SU-DHL-6 (cell line): ENCODE measurements around the gene CHRNA7.

Experiments used
- H2AFZ ChIP-seq: fragments of 200-600 bp; sonication (generic); 2 replicates; pipeline ENCODE4 v1.6.1; 2014; ENCODE audit warnings: low read depth, mild to moderate bottlenecking, moderate library complexity, mixed read lengths, antibody characterized with exemption, low read length; ENCODE audit not compliant: severe bottlenecking
- H3F3A ChIP-seq: fragments of 200-600 bp; shearing (Covaris generic); 2 replicates; pipeline ENCODE4 v1.6.0; 2016; ENCODE audit warnings: antibody characterized with exemption, mild to moderate bottlenecking; ENCODE audit not compliant: insufficient read depth
- H3K27ac ChIP-seq: fragments of 200-600 bp; sonication (generic); 2 replicates; pipeline ENCODE4 v1.5.1; 2016; ENCODE audit warnings: low read depth, mild to moderate bottlenecking, low read length, moderate library complexity, mixed read lengths
- H3K27me3 ChIP-seq: fragments of 200-600 bp; sonication (generic), shearing (Covaris generic); 2 replicates; pipeline ENCODE4 v1.6.0; 2014; ENCODE audit warnings: mild to moderate bottlenecking, low read length
- H3K36me3 ChIP-seq: fragments of 200-600 bp; sonication (generic); 2 replicates; pipeline ENCODE4 v1.6.1; 2014; ENCODE audit warnings: mild to moderate bottlenecking, low read length, mixed read lengths
- H3K4me2 ChIP-seq: fragments of 300-600, 200-600 bp; shearing (Covaris generic), sonication (generic); 2 replicates; pipeline ENCODE4 v1.6.0; 2014; ENCODE audit warnings: low read length, low read depth, mild to moderate bottlenecking; ENCODE audit not compliant: poor library complexity, severe bottlenecking
- H3K4me3 ChIP-seq: fragments of 200-600 bp; sonication (generic); 2 replicates; pipeline ENCODE4 v1.5.1; 2014; ENCODE audit warnings: antibody characterized with exemption, low read length, mild to moderate bottlenecking, mixed read lengths; ENCODE audit not compliant: insufficient read depth, poor library complexity, severe bottlenecking
- H3K79me2 ChIP-seq: fragments of 200-600 bp; sonication (generic); 2 replicates; pipeline ENCODE4 v1.6.1; 2014; ENCODE audit warnings: mild to moderate bottlenecking, low read length, moderate library complexity; ENCODE audit not compliant: insufficient read depth
- H3K9ac ChIP-seq: fragments of 200-600 bp; sonication (generic); 2 replicates; pipeline ENCODE4 v1.7.0; 2014; ENCODE audit warnings: mild to moderate bottlenecking, low read length
- H3K9me2 ChIP-seq: fragments of 200-600 bp; sonication (generic); replicated peaks from 2 replicates; pipeline ENCODE4 v1.6.1; 2014; ENCODE audit warnings: low read length; ENCODE audit not compliant: insufficient read depth
- H3K9me3 ChIP-seq: fragments of 200-600 bp; sonication (generic); 2 replicates; pipeline ENCODE4 v1.6.1; 2014; ENCODE audit warnings: low read length, mixed read lengths; ENCODE audit not compliant: insufficient read depth
- H4K20me1 ChIP-seq: fragments of 200-600 bp; sonication (generic); 2 replicates; pipeline ENCODE4 v1.6.1; 2014; ENCODE audit warnings: low read depth, mild to moderate bottlenecking, antibody characterized with exemption, low read length, moderate library complexity, mixed read lengths
- EZH2phosphoT487 ChIP-seq: fragments of 200-600 bp; sonication (generic), shearing (Covaris generic); conservative IDR thresholded peaks from 2 replicates; pipeline ENCODE4 v1.6.1; 2018; ENCODE audit warnings: mild to moderate bottlenecking, antibody characterized with exemption, low read length, moderate library complexity, mixed read lengths
- TF ChIP-seq, protein P1 (sequence below): fragments of 200-600 bp; sonication (generic); IDR thresholded peaks from one replicate; pipeline ENCODE4 v1.5.1; 2017; ENCODE audit warnings: antibody characterized with exemption, mild to moderate bottlenecking, low read length, moderate library complexity; ENCODE audit not compliant: insufficient read depth, poor library complexity, severe bottlenecking

CHRNA7 gene

GRCh38 chr15:32119286-32119685 lies 89.0 kb downstream of the CHRNA7 start:
- TF ChIP-seq, protein P1, sequence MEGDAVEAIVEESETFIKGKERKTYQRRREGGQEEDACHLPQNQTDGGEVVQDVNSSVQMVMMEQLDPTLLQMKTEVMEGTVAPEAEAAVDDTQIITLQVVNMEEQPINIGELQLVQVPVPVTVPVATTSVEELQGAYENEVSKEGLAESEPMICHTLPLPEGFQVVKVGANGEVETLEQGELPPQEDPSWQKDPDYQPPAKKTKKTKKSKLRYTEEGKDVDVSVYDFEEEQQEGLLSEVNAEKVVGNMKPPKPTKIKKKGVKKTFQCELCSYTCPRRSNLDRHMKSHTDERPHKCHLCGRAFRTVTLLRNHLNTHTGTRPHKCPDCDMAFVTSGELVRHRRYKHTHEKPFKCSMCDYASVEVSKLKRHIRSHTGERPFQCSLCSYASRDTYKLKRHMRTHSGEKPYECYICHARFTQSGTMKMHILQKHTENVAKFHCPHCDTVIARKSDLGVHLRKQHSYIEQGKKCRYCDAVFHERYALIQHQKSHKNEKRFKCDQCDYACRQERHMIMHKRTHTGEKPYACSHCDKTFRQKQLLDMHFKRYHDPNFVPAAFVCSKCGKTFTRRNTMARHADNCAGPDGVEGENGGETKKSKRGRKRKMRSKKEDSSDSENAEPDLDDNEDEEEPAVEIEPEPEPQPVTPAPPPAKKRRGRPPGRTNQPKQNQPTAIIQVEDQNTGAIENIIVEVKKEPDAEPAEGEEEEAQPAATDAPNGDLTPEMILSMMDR: no peak
- H3K27me3 ChIP-seq: no peaks in the 10 kb centered on the region
- H4K20me1 ChIP-seq: no peaks in the 10 kb centered on the region
- no peaks in the 10 kb centered on the region for H3K9me2 ChIP-seq
- H3K9ac ChIP-seq: no peak overlapping the region
- no peak overlapping the region for H3K27ac ChIP-seq
- no peaks in the 10 kb centered on the region for H3K79me2 ChIP-seq
- no peaks in the 10 kb centered on the region for H3F3A ChIP-seq
- H3K9me3 ChIP-seq: no peaks in the 10 kb centered on the region
- H3K36me3 ChIP-seq: no peaks in the 10 kb centered on the region
- no peak overlapping the region for H3K4me2 ChIP-seq
- H2AFZ ChIP-seq: no peak overlapping the region
- no peak overlapping the region for H3K4me3 ChIP-seq

DNA sequence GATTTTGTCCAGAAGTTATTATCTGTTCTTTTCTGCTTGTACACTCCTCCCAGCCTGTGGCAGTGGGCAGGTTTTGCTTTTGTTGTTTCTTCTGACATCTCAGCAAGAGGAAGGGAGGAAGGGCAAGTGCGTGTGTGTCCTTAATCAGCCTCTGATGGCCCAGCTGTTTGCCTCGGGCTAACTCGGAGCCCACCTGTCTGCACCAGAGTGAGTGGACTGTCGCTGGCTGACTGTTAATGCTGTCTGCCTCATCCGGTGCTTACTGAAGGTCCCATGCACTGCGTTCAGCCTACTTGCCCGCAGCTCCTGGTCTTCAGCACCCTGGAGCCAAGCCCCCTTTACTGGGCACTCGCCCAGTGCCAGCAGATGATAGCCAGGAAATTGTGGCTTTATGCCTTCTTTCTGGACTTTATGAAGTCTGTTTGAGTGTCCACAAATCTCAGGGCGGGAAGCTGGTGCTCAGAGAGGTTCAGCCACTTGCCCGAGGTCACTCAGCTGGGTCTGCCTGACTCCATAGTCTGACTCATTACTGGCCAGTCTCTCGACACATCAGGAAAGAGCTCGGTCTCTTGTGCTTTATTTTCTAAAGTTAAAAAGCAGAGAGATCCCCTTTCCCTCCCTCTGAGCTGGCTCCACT lies 89.5 kb downstream of the CHRNA7 start:
- H3F3A ChIP-seq: no peaks in the 10 kb centered on the region
- no peaks in the 10 kb centered on the region for H3K79me2 ChIP-seq
- no peaks in the 10 kb centered on the region for H3K36me3 ChIP-seq
- H2AFZ ChIP-seq: no peak overlapping the region
- no peaks in the 10 kb centered on the region for H3K9me2 ChIP-seq
- H3K27ac ChIP-seq: no peak overlapping the region
- H3K4me3 ChIP-seq: no peak overlapping the region
- no peaks in the 10 kb centered on the region for H3K9me3 ChIP-seq
- no peak overlapping the region for H3K4me2 ChIP-seq
- no peaks in the 10 kb centered on the region for H4K20me1 ChIP-seq
- H3K9ac ChIP-seq: no peak overlapping the region
- TF ChIP-seq, protein P1: no peak
- no peak for TF ChIP-seq EZH2phosphoT487
- H3K27me3 ChIP-seq: no peaks in the 10 kb centered on the region

GRCh38 chr15:32120577-32121383 lies 90.5 kb downstream of the CHRNA7 start:
- Histone ChIP-seq H3F3A (no peaks in the 10 kb centered on the region), H3K4me3 (no peak overlapping the region), H3K79me2 (no peaks in the 10 kb centered on the region), H3K27me3 (no peaks in the 10 kb centered on the region), H3K9me2 (no peaks in the 10 kb centered on the region), H4K20me1 (no peaks in the 10 kb centered on the region), H3K9ac (no peak overlapping the region), H3K4me2 (no peak overlapping the region), H2AFZ (no peak overlapping the region), H3K27ac (no peak overlapping the region), H3K9me3 (no peaks in the 10 kb centered on the region), H3K36me3 (no peaks in the 10 kb centered on the region)
- TF ChIP-seq, protein P1: no peak
- no peak for TF ChIP-seq EZH2phosphoT487
